ENCODE measurements around the gene UBTD1.
"Not testable (repeated sequence)": the region's sequence is repeated elsewhere in the genome, so short reads cannot be mapped to it uniquely, and the experiment has no call there.

UBTD1 gene

DNA sequence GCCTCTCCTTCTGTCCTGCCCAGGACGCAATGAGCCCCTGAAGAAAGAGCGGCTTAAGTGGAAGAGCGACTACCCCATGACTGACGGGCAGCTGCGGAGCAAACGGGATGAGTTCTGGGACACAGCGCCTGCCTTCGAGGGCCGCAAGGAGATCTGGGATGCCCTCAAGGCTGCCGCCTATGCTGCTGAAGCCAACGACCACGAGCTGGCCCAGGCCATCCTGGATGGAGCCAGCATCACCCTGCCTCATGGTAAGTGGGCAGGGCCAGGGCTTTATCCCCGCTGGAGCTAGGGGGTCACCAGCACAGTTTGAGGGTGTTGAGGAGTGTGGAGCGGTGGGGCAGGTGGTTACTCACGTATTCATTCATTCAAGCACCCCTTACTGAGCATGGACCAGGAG, 69.2 kb downstream of the UBTD1 start:
- no peak for DNase-seq

DNA sequence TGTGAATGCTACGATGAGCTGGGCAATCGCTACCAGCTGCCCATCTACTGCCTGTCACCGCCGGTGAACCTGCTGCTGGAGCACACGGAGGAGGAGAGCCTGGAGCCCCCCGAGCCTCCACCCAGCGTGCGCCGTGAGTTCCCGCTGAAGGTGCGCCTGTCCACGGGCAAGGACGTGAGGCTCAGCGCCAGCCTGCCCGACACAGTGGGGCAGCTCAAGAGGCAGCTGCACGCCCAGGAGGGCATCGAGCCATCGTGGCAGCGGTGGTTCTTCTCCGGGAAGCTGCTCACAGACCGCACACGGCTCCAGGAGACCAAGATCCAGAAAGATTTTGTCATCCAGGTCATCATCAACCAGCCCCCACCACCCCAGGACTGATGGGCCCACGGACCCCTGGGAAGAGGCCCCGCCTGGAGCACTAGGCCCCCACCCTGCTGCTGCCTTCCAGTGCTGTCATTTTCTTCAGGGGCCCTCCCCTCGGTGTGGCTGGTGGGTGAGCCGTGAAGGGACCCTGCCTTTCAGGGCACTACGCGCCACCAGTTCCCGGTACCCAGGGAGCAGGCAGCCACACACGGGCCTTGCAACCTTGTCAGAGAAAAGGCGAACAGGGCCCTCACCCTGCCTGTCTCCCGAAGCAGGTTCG, 71.5 kb downstream of the UBTD1 start:
- no peak for DNase-seq

DNA sequence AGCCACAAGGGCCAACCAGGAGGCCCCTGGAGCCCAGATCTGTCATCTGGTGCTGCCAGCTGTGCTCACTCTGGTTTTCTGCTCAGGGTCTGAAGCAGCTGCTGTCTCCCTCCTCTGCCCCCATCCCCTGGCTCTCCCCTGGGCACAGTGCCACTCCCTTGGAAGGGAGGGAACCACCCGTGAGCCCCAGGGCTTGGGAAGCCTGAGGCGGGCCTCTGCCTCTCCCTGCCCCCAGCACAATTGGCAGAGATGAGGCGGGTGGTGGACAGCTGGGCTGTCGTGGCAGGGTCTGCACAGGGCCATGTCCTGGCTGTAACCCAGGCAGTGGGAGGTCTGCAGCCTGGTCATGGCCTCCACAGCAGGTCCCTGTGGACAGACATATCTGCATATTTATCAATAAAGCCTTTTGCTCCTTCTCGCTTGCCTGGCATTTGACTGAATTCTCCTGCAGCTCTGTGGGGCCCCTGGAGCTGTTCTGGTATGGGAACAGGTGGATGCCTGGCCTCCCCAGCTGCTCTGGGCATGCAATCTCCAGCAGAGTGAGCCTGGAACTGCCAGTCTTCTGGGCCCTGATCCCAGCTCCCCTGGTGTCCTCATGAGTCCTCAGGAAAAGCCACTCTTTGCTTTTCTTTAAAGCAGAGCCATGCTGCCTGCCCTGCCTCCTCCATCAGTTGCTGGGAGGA, 72.2 kb downstream of the UBTD1 start:
- DNase-seq = no peak

DNA sequence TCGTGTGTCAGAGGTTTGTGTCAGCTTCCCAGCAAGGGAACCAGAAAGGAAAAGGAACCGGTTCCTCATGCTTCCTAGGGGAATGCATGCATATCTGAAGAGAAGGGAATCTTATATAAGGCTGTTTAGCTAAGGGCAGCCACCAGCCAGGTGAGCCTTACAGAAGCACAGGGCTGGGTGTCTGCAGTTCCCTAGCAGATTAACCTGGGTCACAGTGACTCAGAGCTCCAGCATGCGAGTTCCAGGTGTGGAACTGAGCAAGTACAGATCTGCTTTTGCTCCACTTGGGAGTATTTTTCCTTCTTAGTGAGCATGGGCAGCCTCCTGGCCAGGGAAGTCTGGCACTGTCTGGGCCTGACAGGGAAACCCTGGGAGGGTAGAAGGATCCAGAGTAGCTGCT, 72.9 kb downstream of the UBTD1 start:
- DNase-seq = no peak

DNA sequence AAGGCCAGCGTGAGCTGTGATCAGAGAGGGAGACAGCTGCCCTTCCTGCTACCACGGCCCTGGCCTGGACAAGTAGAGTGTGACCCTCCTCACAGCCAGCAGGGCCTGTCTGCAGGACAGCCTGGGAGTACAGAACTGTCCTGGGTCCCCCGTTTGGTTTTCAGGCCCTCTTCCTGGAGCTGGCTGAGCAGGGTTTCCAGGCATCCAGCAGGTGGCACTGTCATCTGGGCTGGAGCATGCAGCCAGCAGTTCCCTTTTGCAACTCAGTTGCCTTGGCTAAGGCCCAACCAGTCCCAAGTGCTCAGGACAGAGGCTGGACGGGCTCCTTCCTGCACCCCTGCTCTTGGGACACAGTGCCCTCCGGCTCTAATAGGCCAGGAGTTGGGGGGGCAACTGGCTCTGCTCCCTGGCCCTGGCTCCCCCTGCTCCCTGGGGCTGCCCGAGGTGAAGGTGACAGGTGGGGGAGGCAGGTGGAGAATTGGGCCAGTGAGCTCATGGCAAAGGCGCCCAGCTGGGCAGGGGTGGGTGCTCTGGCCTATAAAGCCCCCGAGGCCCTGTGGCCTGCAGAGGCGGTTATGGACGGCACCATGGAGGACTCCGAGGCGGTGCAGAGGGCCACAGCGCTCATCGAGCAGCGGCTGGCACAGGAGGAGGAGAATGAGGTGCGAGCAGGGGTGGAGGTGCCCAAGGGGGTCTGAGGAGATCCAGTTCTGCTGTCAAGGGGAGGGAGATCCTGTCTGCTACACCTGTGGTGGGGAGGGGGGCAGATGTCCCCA, 73.7 kb downstream of the UBTD1 start, which contains the start of gene ANKRD2:
Gene ANKRD2 (plus strand): TSS at position 566 of the 776 bp plus-strand sequence. CDS start 10 bp downstream, at position 576.
- peak in 1 of 2 experiments; percentile 50 for DNase-seq

DNA sequence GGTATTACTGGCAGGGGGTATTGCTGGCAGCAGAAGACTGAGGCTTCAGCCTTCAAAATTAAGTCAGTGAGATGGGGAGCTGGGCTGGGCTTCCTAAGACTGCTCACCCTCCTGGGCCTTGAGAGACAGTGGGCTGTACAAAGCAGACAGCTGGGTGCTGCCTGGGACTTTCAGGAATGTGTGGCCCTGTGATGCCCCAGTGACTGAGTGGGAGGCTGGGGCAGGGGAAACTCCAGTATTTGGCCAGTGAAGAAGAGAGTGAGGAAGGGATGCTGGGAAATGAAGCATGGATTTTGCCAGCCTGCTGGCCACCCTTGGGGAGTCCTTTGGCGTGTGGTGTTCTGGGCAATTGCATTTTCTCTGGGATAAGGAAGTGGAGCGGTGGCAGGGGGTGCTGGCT, 74.3 kb downstream of the UBTD1 start:
- DNase-seq = no peak

DNA sequence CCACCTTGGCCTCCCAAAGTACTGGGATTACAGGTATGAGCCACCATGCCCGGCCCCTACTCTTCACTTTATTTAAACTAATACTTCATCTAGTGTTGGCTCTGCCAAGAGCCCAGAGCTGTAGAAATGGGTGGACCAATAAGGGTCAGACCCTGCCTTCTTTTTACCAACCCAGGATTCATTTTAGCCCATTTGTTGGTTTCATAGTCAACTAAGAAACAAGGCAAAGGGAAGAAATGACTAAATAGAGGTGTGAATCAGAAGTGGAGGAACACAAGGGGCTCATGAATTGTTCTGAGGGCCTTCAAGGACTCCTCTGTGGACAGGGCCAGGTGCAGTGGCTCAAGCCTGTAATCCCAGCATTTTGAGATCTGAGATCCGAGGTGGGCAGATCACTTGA, 74.9 kb downstream of the UBTD1 start:
- DNase-seq = no peak

DNA sequence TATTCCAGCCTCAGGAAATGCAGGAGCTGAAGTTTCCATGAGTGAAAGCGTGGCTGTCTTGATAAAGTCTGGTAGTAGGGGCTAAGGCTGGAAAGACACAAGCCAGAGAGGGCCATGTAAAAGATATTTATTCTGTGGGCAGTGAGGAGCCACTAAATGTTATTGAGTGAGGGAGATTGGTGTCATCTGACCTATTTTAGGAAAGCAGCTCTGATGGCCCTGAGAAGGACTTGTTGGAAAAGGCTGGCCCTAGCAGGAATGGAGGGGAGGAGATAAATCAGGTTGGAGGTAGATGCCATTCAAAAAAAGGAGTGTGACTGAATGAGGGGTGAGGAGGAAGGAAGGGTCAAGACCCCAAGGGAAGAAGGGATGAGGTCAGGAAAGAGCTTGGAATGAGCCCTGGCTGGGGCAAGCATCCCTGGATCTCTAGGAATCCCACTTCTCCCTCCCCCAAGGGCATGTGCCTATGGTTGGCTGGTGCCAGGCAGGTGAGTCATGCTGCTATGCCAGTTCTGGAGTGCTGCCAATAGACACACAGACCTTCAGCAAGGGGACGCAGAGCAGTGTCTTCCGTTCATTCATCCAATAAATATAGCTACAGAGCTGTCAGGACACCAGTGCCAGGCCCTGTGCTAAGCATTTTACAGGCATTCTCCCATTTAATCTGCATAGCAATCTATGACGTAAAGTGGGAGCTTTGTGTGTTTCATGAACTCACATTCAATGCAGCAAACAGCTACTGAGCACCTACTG, 75.8 kb downstream of the UBTD1 start:
- DNase-seq = no peak

DNA sequence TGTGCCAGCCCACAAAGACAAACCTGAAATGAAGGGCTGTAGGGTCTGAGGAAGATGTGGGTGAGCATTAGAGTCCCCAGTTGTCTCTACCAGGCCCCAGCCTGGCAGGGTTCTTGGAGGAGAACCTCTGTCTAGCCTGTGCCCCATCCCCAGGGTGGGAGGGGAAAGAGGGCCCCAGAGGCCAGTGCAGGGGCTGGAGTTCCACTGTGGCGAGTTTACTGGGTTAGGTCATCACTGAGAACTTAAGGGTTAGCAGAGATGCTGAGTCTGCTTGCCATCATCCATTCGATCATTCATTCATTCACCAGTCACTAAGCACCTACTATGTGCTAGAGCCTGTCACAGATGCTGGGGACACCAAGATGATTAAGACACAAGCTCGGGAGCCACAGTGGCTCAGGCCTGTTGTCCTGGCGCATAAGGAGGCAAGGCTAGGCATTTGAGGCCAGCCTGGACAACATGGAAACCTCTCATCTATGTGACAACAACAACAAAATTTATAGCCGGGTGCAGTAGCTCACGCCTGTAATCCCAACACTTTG, 76.5 kb downstream of the UBTD1 start:
- no peak for DNase-seq

DNA sequence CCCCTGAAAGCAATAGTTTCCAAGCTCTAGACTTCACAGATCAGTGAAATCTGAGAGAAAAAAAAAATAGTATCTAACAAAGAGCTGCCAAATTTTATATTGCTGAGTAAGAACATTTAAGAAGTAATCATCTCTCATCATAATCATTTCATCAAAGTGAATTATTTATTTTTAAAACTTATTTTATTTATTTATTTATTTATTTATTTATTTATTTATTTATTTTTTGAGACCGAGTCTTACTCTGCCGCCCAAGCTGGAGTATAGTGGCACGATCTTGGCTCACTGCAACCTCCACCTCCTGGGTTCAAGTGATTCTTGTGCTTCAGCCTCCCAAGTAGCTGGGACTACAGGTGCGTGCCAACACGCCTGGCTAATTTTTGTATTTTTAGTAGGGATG, 77.8 kb downstream of the UBTD1 start:
- DNase-seq = not testable (repeated sequence)

DNA sequence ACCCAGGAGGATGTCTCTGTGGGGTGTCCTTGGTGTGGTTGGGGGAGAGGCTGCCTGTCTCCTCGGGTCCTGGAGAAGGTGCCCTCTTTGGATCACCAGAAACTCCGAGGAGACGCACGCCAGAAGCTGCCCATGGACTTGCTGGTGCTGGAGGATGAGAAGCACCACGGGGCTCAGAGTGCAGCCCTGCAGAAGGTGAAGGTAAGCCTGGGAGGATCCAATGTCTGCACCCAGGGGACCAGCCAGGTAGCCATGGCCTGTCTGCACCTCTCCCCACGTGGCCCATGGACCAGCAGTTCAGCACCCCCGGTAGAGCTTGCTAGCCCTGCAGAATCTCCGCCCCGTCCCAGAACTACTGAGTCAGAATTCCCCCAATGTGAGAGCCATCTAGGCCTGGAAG, 79.0 kb downstream of the UBTD1 start:
- no peak for DNase-seq

DNA sequence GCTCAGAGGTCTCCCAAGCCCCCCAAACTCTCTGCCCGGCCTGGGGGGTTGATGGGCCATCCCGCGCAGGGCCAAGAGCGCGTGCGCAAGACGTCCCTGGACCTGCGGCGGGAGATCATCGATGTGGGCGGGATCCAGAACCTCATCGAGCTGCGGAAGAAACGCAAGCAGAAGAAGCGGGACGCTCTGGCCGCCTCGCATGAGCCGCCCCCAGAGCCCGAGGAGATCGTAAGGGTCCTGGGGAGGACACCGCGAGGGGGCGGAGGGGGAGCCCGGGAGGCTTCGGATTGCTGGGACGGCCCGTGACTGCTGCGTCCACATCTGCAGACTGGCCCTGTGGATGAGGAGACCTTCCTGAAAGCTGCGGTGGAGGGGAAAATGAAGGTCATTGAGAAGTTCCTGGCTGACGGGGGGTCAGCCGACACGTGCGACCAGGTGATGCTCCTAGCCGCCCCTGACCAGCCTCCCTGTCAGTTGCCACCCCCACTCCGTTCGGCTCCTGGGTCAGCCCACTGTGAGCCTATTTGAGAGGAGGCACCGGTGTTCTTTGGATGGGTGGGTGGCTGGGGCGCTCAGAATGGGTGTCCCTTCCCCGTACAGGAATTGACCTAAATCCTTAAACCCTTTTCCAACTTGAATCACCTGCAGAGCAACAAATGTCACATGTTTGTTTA, 79.6 kb downstream of the UBTD1 start:
- no peak for DNase-seq

DNA sequence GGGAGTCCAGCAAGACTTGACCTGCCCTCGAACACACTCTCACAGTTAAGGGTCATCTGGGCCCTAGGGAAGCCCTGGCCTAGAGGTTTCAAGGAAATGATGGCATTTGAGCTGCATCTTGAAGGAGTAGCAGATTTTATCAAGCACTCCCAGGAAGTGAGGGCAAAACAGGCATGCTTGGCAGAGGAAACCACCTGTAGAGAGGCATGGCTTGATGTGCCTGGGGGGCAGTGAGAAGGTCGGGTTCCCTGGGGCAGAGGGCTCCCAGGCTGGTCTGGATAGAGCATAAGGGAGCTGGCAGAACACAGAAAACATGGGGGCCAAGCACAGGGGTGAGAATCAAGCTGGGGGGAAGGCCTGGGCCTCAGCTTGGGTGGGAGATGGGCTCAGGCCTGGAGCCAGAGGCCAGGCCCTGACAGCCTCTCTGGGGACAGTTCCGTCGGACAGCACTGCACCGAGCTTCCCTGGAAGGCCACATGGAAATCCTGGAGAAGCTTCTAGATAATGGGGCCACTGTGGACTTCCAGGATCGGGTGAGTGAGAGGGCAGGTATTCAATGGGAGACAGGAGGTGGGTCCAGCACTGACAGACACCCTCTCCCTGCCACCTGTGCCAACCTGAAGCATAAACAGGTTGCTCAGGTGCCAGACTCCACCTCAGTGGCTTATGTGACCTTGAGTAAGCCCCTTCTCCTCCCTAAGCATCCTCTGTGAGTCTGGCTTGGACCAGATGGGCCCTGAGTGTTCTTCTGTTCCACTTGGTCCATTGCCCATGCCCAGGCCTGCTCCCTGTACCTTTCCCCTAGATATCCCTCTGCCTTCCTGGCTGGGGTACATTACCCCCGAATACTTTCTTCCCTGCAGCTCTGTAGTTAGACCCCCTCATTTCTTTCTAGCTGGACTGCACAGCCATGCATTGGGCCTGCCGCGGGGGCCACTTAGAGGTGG, 82.0 kb downstream of the UBTD1 start:
- no peak for DNase-seq

DNA sequence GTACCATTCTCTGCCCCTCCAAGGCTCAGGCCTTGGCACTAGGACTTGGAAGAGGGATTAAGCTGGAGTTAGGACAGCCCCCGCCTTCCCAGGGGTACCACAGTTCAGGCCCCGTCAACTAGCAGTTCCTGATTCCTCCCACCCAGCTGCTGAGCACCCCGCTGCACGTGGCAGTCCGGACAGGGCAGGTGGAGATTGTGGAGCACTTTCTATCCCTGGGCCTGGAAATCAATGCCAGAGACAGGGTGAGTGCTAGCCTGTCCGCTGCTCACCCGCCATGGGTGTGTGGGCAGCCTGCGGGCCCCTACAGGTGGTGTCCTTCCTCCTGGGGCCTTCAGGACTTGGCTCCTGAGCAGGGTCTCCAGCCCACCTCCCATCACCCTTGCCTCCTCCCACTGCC, 83.4 kb downstream of the UBTD1 start:
- DNase-seq = no peak

DNA sequence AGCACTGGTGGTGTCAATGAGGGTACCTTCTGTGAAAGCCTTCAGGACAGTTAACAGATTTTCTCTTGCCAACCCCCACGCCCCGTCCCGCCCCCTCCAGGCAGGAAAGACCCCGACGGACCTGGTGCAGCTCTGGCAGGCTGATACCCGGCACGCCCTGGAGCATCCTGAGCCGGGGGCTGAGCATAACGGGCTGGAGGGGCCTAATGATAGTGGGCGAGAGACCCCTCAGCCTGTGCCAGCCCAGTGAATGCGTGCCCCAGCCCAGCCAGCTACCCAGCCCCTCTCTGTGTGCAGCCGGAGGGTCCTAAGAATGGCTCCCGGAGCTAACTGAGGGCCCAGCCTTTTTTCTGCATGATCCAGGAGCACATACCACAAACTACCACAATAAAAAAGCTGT, 84.8 kb downstream of the UBTD1 start:
- no peak for DNase-seq

DNA sequence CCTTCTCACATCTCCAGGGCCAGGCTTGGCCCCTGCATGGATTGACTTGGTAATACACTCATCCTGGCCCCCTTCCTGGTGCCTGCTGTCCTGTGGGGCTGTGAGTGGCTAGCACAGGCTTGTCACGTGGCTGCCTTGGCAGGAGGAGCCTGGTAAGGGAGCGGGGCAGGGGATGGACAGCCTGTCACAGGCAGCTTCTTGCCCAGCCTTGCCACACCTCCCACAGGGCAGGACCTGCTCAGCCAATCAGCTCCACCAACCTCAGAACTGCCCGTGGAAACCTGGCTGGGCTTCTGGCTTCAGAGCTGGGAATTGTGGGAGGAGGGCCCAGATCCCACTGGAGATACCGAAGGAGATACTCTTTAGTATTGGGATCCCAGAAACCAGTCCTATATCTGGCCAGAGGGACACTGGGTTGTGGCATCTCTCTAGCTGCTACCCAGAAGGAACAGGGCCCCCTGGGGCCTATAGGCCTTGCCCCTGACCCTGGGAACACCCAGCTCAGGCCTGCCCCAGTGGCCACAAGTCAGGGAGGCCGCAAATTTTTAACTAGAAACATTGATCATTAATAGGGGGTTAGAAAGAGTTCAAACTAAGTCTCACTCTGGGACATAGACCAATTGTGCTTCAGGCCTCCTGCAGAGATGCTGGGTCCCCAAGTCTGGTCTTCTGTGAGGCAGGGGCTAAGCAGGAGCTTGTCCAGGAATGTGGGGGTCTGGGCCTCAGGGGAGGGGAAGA, 85.5 kb downstream of the UBTD1 start, which contains the start of gene HOGA1:
Gene HOGA1 (plus strand): TSS at position 330 of the 738 bp plus-strand sequence. CDS start 315 bp downstream, at position 645.
- DNase-seq = peak in 1 of 2 experiments; percentile 21

DNA sequence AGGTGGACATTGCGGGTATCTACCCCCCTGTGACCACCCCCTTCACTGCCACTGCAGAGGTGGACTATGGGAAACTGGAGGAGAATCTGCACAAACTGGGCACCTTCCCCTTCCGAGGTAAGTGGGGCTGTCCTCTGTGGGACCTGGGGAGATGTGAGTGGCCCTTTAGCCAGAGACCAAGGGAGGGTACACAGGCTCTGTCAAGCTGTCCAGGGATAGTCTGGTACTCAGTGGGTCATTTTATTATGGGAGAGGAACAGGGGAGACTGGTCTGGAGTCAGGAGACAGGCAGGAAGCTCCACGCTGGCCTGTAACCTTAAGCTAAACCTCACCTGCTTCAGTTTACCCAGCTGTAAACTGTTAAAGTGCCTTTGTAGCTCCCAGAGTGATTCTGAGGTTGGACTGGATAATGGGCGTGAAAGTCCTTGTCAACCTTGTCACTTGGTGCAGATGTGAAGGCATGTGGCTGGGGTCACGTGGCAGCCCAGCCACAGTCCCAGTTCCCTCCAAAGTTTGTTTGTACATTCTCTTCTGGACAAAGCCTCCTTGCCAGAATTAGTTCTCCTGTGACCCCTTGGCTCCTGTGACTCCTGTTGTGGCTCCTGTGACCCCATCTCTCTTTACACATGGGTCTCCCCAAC, 86.2 kb downstream of the UBTD1 start:
- no peak for DNase-seq

DNA sequence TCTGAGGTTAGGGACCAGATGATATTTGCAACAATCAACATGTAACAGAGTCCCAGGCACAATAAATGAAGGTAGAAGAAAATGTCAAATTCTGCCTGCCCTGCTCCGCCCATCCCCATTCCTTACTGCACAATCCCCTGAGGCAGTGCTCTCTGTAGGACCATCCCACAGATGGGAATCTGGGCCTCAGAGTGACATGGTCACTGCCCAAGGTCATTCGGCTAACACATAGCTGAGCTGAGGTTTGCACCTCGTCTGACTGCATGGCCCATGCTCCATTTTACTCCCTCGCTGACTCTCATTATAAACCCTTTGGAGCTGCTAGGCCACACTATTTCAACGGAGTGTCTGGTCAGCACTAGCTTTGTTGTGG, 86.7 kb downstream of the UBTD1 start:
- no peak for DNase-seq

DNA sequence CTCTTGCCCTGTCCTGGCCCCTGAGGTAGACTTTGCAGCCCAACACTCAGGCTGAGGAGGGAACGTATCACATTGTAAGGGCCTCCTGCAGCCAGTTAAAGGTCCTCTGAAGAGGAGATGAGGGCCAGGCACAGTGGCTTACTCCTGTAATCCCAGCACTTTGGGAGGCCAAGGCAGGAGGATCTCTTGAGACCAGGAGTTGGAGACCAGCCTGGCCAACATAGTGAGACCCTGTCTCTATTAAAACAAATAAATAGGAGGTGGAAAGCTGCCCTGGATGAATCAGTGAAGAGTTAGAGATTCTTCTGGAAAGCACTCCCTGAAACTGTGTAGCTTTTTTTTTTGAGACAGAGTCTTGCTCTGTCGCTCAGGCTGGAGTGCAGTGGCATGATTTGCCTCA, 88.5 kb downstream of the UBTD1 start:
- no peak for DNase-seq

DNA sequence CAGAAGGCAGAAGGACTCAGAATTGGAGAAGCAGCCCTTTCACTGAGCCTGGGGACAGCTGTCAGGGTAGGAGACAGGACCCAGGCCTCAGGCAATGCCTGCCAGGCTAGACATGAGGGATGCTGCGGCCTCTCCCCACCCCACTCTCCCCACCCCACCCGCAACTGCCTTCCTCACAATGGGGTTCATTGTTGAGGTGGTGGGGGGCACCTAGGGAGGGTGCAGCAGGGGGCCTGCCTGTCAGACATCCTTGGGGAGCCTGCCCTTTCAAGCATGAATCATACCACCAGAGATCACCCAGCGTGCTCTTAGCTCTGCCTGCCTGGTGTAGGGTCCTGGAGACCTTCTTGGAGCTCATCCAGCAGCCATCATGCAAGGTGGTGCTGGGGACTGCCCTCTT, 90.8 kb downstream of the UBTD1 start, which contains the start of gene C10orf62:
Gene C10orf62 (plus strand): TSS at position 243 of the 400 bp plus-strand sequence. CDS start 177 bp downstream, outside the sequence.
- no peak for DNase-seq
